Astrocyte of the spinal cord (primary cell): Measurements from ENCODE around the gene FNBP1.
"Not testable (repeated sequence)": the region's sequence is repeated elsewhere in the genome, so short reads cannot be mapped to it uniquely, and the experiment has no call there.

Source experiments
- DNase-seq: peaks from one replicate; pipeline ENCODE4 v3.0.0; 2011; ENCODE audit warnings: low read depth, low spot score
- H3K4me3 ChIP-seq: 2 replicates; pipeline ENCODE4 v1.5.1; 2011; ENCODE audit warnings: low read depth, mild to moderate bottlenecking, low read length, moderate library complexity
- in situ Hi-C: cut with HindIII; loops from 2 replicates; pipeline ENCODE4 v1.10.0; 2017; ENCODE audit warnings: low sequenced_read_pairs
- TF ChIP-seq, protein P1 (sequence below): IDR thresholded peaks from 2 replicates; pipeline ENCODE4 v1.5.1; 2012; ENCODE audit warnings: low read depth, mild to moderate bottlenecking, low read length, inconsistent platforms

The FNBP1 gene

DNA sequence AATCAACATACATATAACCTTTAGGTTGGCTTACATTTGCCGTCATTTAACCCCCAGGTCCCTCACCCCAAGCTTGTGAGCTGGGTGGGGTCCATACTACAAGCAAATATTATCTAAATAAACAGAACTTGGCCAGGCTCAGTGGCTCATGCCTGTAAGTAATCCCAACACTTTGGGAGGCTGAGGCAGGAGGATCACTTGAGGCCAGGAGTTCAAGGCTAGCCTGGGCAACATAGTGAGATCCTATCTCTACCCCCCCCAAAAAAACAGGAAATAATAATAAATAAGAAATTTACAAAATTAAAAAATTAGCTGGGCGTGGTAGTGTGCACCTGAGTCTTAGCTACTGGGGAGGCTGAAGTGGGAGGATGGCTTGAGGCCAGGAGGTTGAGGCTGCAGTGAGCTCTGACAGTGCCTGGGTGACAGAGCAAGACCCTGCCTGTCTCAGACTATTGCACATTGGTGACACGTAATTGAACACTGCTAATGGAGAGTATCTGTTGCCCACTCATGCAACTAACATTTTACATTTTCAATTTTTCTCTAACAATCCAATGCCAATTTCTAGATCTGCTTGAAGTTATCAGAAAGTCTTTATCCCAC is 18.9 kb downstream of the FNBP1 start:
- no peak overlapping the region for H3K4me3 ChIP-seq
- TF ChIP-seq, protein P1, sequence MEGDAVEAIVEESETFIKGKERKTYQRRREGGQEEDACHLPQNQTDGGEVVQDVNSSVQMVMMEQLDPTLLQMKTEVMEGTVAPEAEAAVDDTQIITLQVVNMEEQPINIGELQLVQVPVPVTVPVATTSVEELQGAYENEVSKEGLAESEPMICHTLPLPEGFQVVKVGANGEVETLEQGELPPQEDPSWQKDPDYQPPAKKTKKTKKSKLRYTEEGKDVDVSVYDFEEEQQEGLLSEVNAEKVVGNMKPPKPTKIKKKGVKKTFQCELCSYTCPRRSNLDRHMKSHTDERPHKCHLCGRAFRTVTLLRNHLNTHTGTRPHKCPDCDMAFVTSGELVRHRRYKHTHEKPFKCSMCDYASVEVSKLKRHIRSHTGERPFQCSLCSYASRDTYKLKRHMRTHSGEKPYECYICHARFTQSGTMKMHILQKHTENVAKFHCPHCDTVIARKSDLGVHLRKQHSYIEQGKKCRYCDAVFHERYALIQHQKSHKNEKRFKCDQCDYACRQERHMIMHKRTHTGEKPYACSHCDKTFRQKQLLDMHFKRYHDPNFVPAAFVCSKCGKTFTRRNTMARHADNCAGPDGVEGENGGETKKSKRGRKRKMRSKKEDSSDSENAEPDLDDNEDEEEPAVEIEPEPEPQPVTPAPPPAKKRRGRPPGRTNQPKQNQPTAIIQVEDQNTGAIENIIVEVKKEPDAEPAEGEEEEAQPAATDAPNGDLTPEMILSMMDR: no peak
- DNase-seq: no peak
- in situ Hi-C loops: no loop called here

DNA sequence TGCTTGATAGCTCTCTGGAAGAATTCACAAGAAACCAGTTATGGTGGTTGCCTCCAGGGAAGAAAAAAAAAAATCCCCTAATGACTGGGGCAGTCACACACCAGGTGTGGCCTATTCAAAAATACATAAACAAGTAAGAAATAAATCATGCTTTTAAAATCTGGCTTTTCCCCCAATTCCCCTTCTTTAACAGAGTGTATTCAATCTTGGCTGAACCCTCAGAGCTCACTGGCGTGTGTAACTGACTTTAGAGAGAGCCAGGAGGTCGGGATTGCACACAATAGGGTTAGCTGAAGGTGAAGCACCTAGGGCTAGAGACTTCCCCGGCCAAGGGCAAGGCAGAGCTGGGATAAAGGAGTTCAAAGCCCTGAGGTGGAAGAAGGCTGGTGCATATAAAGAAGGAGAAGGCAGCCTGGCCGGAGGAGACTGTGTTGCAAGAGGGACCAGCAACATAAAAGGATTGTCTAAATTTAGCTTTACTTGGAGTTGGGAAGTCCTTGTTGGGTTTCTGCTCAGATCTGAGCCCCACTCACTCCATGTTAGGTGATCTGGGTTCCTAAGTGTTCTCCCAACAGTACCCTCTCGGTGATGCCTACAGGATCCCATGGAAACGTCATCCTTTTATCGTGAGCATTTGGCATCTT is 19.7 kb downstream of the FNBP1 start:
- TF ChIP-seq, protein P1: no peak
- in situ Hi-C loops: no loop called here
- H3K4me3 ChIP-seq: no peak overlapping the region
- DNase-seq: no peak

DNA sequence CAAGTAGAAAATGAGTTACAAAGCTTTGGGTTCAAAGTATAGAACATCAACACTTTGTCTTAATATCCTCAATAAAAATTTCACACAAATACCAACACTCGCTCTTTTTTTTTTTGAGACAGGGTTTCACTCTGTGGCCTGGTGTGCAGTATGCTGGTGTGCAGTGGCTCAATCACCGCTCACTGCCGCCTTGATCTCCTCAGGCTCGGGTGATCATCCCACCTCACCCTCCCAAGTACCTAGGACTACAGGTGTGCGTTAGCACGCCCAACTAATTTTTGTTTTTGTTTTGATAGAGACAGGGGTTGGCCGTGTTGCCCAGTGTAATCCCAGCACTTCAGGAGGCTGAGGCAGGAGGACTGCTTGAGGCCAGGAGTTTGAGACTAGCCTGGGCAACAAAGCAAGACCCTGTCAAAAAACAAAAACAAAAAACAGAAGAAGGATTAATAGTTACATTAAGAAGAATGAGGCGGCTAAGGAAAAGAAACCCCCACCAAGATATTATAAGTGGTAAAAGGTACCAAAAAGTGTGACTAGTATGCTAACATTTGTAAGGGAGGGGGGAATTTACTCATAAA is 20.3 kb downstream of the FNBP1 start:
- TF ChIP-seq, protein P1: no peak
- DNase-seq: no peak
- H3K4me3 ChIP-seq: no peak overlapping the region
- in situ Hi-C loops: no loop called here

GRCh38 chr9:130021842-130022241 is 21.1 kb downstream of the FNBP1 start:
- H3K4me3 ChIP-seq, DNase-seq, in situ Hi-C loops: not testable (repeated sequence)

- H3K4me3 ChIP-seq: no peak overlapping the region
- TF ChIP-seq, protein P1: no peak
- DNase-seq: no peak
- in situ Hi-C loops: no loop called here
These were observed 21.9 kb downstream of the FNBP1 start for GRCh38 chr9:130021123-130021522.

DNA sequence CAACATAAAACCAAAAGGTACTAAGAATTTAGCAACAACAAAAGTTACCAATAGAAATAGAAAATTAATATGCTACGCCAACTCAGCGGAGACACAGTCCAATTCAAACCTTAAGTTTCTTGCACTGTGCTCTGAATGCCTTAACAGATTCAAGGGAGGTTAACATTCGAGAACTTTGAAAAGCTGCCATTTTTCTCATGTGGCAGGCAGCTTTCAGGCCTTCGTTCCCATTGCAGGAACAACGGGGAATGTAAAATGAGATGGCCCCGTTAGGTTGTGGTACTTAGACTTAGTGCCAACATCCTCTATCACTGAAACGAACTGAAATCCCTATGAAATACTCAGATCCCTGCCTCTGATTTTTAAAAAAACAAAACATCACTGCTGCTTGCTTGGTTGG is 22.4 kb downstream of the FNBP1 start:
- DNase-seq: no peak
- TF ChIP-seq, protein P1: no peak
- H3K4me3 ChIP-seq: no peak overlapping the region
- in situ Hi-C loops: no loop called here

DNA sequence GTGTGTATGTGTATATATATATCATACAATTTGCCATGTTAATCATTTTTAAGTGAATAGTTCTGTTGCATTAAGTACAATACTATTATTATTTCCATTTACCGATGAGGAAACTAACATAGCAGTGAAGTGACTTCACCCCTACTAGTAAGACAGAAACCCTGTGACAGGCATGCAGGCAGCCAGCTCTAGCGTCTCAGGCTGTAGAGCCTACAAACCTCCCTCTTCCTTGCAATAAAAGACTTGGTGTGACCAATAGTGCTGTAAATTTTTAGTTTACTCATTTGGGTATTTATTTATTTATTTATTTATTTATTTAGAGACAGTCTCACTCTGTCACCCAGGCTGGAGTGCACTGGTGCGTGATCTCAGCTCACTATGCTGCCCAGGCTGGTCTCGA is 24.7 kb downstream of the FNBP1 start:
- in situ Hi-C loops: no loop called here
- no peak overlapping the region for H3K4me3 ChIP-seq
- no peak for DNase-seq
- TF ChIP-seq, protein P1: no peak

DNA sequence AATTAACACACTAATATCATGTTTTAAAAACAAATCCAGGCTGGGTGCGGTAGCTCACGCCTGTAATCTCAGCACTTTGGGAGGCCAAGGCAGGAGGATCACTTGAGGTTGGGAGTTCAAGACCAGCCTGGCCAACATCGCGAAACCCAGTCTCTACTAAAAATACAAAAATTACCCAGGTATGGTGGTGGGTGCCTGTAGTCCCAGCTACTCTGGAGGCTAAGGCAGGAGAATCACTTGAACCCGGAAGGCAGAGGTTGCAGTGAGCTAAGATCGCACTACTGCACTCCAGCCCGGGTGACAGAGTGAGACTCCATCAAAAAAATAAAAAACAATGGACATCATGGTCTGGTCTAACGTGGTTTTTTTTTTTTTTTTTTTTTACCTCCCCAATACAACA is 25.5 kb downstream of the FNBP1 start:
- DNase-seq, H3K4me3 ChIP-seq, in situ Hi-C loops: not testable (repeated sequence)
